Esophagus squamous epithelium (tissue), 5 donors: ENCODE data around the gene TRIM46. TPM values are rescaled to one million over a fixed set of nuclear protein-coding genes. Genes with fewer than 3 reads are reported as not detected.

Source experiments
- DNase-seq: peaks from one replicate; lab custom pipeline; 2025; lab: John Stamatoyannopoulos, UW
- H3K27ac ChIP-seq, 4 donors: fragments of 200-600 bp; sonication (generic); one replicate each; pipeline ENCODE4 v1.5.1; 2016 to 2019; ENCODE audit warnings: mild to moderate bottlenecking in 1 of 4
- H3K27me3 ChIP-seq, 4 donors: fragments of 200-600 bp; sonication (generic); 1 replicate in 3 of 4; 2 replicates in 1 of 4; pipeline versions ENCODE4 v1.5.1 to v1.6.0; 2017 to 2021; ENCODE audit warnings: antibody characterized with exemption in 1 of 4
- H3K36me3 ChIP-seq, 3 donors: fragments of 200-600 bp; sonication (generic); one replicate each; pipeline ENCODE4 v1.5.1; 2016 to 2019
- H3K4me1 ChIP-seq, 3 donors: fragments of 200-600 bp; sonication (generic); one replicate each; pipeline ENCODE4 v1.5.1; 2017 to 2019
- H3K4me3 ChIP-seq, 4 donors: fragments of 200-600 bp; sonication (generic); 1 replicate in 3 of 4; 2 replicates in 1 of 4; pipeline ENCODE4 v1.5.1; 2016 to 2019; ENCODE audit warnings: mild to moderate bottlenecking in 2 of 4, moderate library complexity in 1 of 4
- H3K9me3 ChIP-seq, 3 donors: fragments of 200-600 bp; sonication (generic); one replicate each; pipeline ENCODE4 v1.5.1; 2016 to 2019
- POLR2A ChIP-seq, 4 donors: fragments of 450-650 bp; IDR thresholded peaks; one replicate each; pipeline ENCODE4 v1.6.1; 2017; ENCODE audit warnings: antibody characterized with exemption in 4 of 4, mild to moderate bottlenecking in 4 of 4, moderate library complexity in 3 of 4
- WGBS, 2 donors: methylation state at CpG; one replicate each; pipeline ENCODE4 v1.1.5; 2018; 5-methylcytosine and 5-hydroxymethylcytosine counted together
- intact Hi-C: fragments of 100-400 bp; cut with DNase I; formaldehyde crosslinking; loops from one replicate; pipeline ENCODE4 v1.15.0; 2022
- total RNA-seq, 4 donors: library from RNA; depleted of rRNA; stranded (reverse); fragments of >200 nt; gene quantifications; one replicate each; pipeline ENCODE4 v1.1.0, GENCODE V29; 2016
- TF ChIP-seq, protein P1 (sequence below), 6 experiments: fragments of 450-650 bp in 4 of 6; fragments of 200-600 bp in 2 of 6; sonication (generic) in 2 of 6; IDR thresholded peaks; one replicate each; pipeline ENCODE4 v1.5.1; 2016 to 2019; ENCODE audit warnings: antibody characterized with exemption in 6 of 6, mild to moderate bottlenecking in 4 of 6, moderate library complexity in 4 of 6
- donor health status: DM: yes; HTN: yes; CAD: no.

The TRIM46 gene
- total RNA-seq, 4 donors from 2014 or later, result 0.30 to 0.53 (median 0.38) TPM; not detected in 1

DNA sequence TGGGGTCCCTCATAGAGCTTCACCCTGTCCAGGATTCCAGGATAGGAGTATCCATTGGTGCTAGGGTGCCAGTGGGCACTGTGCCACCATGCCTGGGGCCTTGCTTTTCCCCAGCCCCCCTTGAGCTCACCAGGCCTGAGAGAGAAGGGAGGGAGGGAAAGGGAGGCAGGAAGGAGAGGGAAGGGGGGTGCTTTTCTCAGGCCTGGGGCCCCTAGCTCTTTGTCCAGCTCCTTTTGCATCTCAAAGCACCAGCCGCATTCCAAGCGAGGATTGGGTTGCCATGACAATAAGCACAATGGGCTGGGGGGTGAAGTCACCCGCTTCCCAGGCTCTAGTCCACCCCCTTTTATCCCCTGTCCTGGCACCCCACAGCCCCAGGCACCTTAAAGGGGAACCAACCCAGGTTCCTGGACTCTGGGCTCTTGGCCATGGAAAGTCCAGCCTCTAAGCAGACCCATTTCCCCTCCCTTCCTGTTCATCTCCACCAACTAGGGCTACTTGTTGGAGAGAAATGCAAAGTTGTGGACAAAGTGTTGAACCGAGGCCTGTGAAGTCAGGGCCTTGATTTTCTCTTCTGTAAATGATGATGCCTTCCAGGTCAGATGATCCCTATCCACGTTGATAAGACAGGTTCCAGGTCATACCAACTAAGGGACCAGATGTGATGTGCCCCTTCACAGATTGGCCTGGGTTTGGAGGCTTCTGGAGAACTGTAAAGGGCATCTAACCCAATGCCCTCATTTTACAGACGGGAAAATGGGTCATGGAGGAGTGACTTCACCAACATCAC, 22.6 kb downstream of the TRIM46 start:
- no peak for DNase-seq
- peaks cover 32 to 47% (median 32%) of the 10 kb centered on the region in 3 donors for H3K4me1 ChIP-seq
- no peak overlapping the region for H3K4me3 ChIP-seq
- 90 to 92% methylated on average over 2 to 3 of the region's 6 CpGs for WGBS, 2 donors
- intact Hi-C loops, result no loop called here
- no peaks in the 10 kb centered on the region for H3K27me3 ChIP-seq
- peaks cover 0 to 44% (median 0%) of the 10 kb centered on the region in 3 donors for H3K36me3 ChIP-seq
- H3K27ac ChIP-seq, result no peak overlapping the region
- TF ChIP-seq, protein P1, sequence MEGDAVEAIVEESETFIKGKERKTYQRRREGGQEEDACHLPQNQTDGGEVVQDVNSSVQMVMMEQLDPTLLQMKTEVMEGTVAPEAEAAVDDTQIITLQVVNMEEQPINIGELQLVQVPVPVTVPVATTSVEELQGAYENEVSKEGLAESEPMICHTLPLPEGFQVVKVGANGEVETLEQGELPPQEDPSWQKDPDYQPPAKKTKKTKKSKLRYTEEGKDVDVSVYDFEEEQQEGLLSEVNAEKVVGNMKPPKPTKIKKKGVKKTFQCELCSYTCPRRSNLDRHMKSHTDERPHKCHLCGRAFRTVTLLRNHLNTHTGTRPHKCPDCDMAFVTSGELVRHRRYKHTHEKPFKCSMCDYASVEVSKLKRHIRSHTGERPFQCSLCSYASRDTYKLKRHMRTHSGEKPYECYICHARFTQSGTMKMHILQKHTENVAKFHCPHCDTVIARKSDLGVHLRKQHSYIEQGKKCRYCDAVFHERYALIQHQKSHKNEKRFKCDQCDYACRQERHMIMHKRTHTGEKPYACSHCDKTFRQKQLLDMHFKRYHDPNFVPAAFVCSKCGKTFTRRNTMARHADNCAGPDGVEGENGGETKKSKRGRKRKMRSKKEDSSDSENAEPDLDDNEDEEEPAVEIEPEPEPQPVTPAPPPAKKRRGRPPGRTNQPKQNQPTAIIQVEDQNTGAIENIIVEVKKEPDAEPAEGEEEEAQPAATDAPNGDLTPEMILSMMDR (IDR thresholded peaks at IDR 0.05), result no peak
- TF ChIP-seq POLR2A (IDR thresholded peaks at IDR 0.05), result no peak
- no peaks in the 10 kb centered on the region for H3K9me3 ChIP-seq

DNA sequence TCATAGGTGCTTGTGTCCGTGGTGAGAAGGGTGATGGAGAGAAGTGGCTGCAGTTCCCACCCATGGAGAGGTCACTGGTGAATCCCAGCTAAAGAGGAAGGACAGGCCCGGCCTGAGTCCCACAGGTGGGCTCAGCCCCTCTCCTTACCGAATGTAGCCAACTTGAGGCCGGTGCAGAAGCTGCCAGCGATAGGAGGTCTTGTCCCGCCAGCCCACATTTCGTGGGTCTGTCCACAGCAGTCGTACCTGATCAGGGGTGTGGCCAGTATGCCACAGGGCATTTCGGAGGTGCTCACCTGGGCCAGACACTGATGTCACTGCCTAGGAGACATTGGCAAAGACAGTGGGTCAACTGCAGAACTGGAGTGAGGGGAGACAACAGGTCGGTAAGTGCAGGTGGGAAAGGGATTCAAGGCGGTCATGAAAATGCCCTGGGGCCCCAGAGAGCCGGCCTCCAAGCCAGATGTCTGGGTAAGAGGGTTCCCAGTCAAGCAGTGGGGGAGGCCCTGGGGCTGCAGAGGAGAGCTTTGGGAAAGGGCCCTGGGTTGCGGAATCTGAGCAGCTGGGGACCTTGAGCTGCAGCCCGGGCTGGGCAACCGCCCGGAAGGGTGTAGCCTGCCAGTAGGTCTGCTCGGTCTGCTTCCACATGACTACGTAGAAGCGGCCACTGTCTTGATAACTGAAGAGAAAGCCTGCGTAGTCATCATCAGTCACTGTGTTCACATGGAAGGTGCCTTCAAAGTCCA, 23.4 kb downstream of the TRIM46 start:
- intact Hi-C loops, result no loop called here

DNA sequence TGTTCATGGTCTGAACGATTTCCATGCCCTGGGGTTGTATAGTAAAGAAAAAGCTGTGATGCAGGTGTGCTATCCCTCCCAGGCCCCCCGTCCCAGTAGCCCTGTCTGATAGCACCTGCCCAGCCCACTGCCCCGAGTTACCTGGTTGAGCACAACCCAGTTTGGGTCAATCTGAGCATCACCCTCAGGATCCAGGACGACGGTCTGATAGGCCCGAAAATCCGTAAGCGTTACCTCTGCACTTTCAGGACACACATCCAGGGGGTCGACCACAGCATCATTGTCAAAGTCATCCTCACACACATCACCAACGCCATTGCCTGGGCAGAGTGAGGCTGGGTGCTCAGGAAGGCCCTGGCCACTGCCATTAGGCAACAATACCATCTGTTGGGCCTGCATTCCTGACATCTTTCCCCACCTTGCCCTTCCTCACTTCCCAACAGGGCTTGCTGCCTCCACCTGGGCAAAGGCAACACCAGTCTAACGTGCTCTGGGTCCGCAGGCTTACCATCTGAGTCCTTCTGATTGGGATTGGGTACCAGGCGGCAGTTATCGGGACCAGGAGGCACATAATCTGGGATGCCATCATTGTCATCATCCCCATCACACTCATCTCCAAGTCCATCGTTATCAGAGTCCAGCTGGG, 24.4 kb downstream of the TRIM46 start:
- peak overlapping the region in 1 of 4 donors; percentile 9 for H3K27ac ChIP-seq
- H3K4me3 ChIP-seq, result no peak overlapping the region
- no peak for TF ChIP-seq POLR2A (IDR thresholded peaks at IDR 0.05)
- TF ChIP-seq, protein P1 (IDR thresholded peaks at IDR 0.05), result no peak
- WGBS, 2 donors, result 84 to 88% methylated on average over 8 to 13 of the region's 15 CpGs
- H3K4me1 ChIP-seq, result peaks cover 21 to 35% (median 25%) of the 10 kb centered on the region in 3 donors
- intact Hi-C loops, result no loop called here
- no peaks in the 10 kb centered on the region for H3K27me3 ChIP-seq
- no peak for DNase-seq
- H3K36me3 ChIP-seq, result peaks cover 0 to 52% (median 0%) of the 10 kb centered on the region in 3 donors
- no peaks in the 10 kb centered on the region for H3K9me3 ChIP-seq

More for the DNA sequence above, 23.4 kb downstream of the TRIM46 start:
- H3K4me3 ChIP-seq, result no peak overlapping the region
- peaks cover 0 to 52% (median 0%) of the 10 kb centered on the region in 3 donors for H3K36me3 ChIP-seq
- peaks cover 30 to 44% (median 32%) of the 10 kb centered on the region in 3 donors for H3K4me1 ChIP-seq
- 86 to 87% methylated on average over 13 to 16 of the region's 20 CpGs for WGBS, 2 donors
- H3K9me3 ChIP-seq, result no peaks in the 10 kb centered on the region
- TF ChIP-seq POLR2A (IDR thresholded peaks at IDR 0.05), result no peak
- TF ChIP-seq, protein P1 (IDR thresholded peaks at IDR 0.05), result no peak
- no peak for DNase-seq
- H3K27ac ChIP-seq, result peak overlapping the region in 1 of 4 donors; percentile 9
- no peaks in the 10 kb centered on the region for H3K27me3 ChIP-seq

DNA sequence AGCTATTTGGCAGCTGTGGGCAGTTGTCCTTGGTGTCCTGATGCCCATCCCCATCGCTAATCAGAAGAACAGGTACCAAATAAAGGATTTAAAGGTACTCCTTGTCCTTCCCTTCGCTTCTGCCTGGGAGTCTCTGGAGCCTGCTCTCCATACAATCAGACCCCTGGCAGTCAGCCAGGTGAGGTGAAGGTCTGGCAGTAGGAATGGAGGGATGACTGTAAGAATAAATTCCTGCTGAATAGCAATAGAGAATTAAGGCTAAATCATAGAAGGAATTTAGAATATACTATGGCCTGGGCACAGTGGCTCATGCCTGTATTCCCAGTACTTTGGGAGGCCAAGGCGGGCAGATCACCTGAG, 24.9 kb downstream of the TRIM46 start:
- no peak for DNase-seq
- H3K9me3 ChIP-seq, result no peaks in the 10 kb centered on the region
- H3K4me1 ChIP-seq, result peaks cover 18 to 30% (median 20%) of the 10 kb centered on the region in 3 donors
- no peak overlapping the region for H3K27ac ChIP-seq
- peaks cover 0 to 52% (median 0%) of the 10 kb centered on the region in 3 donors for H3K36me3 ChIP-seq
- no peak for TF ChIP-seq POLR2A (IDR thresholded peaks at IDR 0.05)
- no peaks in the 10 kb centered on the region for H3K27me3 ChIP-seq
- intact Hi-C loops, result no loop called here
- 100% methylated on average over 2 of the region's 3 CpGs for WGBS, 2 donors
- H3K4me3 ChIP-seq, result no peak overlapping the region

DNA sequence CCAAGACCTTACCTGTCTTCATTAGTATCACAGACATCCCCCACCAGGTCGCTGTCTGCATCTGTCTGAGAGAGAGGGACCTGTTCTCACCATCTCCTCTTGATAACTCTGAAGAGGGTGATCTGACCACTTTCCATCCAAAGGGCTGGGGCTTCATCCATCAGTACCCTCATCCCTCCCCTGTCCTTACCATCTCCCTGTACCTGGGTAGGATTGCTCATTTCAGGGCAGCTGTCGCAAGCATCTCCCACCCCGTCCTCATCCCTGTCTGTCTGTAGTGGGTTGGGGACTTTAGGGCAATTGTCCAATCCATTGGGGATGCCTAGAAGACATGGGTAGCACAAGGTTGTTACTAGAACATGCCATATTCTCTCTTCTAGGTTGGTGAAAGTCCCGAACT, 26.1 kb downstream of the TRIM46 start:
- H3K4me3 ChIP-seq, result no peak overlapping the region
- no peaks in the 10 kb centered on the region for H3K9me3 ChIP-seq
- no peak overlapping the region for H3K27ac ChIP-seq
- WGBS, 2 donors, result 74 to 89% methylated on average over 4 of the region's 4 CpGs
- H3K36me3 ChIP-seq, result peaks cover 0 to 52% (median 0%) of the 10 kb centered on the region in 3 donors
- DNase-seq, result no peak
- TF ChIP-seq POLR2A (IDR thresholded peaks at IDR 0.05), result no peak
- H3K27me3 ChIP-seq, result no peaks in the 10 kb centered on the region
- intact Hi-C loops, result no loop called here
- peaks cover 7 to 17% (median 8%) of the 10 kb centered on the region in 3 donors for H3K4me1 ChIP-seq
